GM08714 (cell line): Measurements from ENCODE around the gene PICALM.
"Not testable (repeated sequence)": the region's sequence is repeated elsewhere in the genome, so short reads cannot be mapped to it uniquely, and the experiment has no call there.

Experiments
- H3K4me3 ChIP-seq: fragments of 200-500 bp; sonication (Bioruptor generic); 2 replicates; pipeline ENCODE4 v1.5.1; 2014; ENCODE audit warnings: mild to moderate bottlenecking, low read length, inconsistent platforms
- ZNF274 ChIP-seq: IDR thresholded peaks from 2 replicates; pipeline ENCODE4 v1.6.1; 2012; ENCODE audit warnings: mild to moderate bottlenecking, low read depth, low read length

The PICALM gene

DNA sequence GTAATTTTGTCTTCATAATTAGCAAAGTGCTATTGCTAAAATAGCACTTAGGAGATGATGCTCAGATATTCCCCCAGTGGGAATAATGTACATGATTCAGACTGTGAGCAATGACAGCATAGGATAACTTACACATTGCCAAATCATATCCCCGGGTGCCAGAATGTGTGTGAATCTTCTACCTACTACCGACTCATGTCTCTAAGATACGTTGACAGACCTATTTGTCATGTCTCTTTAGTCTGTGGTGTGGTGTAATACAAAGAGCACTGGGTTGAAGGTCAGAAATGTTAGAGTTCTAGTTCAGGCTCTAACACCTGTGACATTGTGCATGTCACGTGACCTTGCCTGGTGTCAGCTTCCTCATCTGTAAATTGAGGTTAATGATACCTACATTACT, 31.0 kb upstream of the PICALM start:
- no peak for TF ChIP-seq ZNF274
- no peak overlapping the region for H3K4me3 ChIP-seq

DNA sequence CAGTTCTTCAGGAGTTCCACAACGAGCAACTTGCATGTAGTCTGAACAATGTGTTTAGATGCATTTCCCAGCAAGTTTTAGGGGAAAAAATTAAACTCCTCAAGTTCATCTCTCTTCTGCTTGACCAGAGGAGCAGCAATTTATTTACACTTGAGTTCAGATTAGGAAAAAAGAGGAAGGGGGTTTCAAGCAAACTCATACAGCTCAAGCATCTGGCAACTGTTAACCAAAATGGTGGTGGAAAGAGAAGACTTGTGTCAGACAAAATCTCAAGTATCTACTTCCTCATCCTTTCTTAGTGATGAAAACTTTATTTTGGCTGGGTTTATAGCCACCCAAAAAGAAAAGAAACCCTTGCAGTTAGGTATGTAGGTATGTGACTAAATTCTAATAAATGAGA, 29.1 kb upstream of the PICALM start:
- TF ChIP-seq ZNF274 = no peak
- H3K4me3 ChIP-seq = no peak overlapping the region

- H3K4me3 ChIP-seq = no peak overlapping the region
- no peak for TF ChIP-seq ZNF274
Measured at GRCh38 chr11:86091566-86091965, 22.7 kb upstream of the PICALM start.

DNA sequence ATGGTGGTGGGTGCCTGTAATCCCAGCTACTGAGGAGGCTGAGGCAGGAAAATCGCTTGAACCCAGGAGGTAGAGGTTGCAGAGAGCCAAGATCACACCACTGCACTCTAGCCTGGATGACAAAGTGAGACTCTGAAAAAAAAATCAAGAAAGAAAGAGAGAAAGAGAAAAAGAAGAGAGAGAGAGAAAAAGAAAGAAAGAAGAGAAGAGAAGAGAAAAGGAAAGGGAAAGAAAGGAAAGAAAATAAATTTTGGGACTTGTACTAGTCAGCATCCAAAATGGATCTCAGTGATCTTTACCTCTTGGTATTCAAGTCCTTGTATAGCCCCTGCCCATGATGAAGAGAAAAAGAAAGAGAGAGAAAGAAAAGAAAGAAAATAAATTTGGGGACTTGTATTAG, 22.2 kb upstream of the PICALM start:
- no peak for TF ChIP-seq ZNF274
- no peak overlapping the region for H3K4me3 ChIP-seq

DNA sequence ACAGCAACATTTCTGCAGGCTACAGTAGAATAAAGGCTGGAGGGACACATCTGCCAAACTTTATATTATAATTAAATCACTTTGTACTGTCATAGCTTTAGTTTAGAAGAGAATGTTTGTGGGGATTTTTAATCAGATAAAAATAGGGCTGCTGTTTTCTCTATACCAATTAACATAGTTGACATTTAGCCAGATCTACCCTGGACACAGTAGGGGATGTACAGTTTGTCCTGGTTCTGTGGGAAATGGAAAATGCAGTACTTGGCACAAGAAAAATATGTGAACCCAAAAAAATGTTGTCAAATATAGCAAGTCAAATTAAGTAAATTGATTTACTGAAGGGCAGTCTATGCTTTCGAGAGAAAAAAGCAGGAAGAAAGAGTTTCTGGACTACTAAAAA, 20.8 kb upstream of the PICALM start:
- no peak for TF ChIP-seq ZNF274
- H3K4me3 ChIP-seq = no peak overlapping the region

- H3K4me3 ChIP-seq = not testable (repeated sequence)
Measured at GRCh38 chr11:86087688-86088087, 18.8 kb upstream of the PICALM start.

DNA sequence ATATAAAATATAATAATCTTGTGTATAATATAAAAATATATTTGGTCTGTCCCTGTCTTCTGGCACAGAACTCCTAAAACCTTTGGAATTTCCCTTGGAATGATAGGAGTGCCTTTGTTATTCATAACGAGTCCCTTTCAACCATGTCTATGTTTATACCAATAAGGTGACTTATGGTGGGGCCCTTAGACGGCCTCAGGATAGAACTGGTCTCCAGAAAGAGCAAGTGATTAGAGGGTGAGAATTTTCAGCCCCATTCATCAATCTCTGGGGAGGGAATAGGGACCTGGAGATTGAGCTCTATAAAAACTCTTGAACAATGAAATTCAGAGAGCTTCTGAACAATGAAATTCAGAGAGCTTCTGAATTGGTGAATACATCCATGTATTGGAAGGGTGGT, 18.4 kb upstream of the PICALM start:
- TF ChIP-seq ZNF274 = no peak
- no peak overlapping the region for H3K4me3 ChIP-seq

GRCh38 chr11:86081455-86081854, 12.6 kb upstream of the PICALM start:
- no peak for TF ChIP-seq ZNF274
- no peak overlapping the region for H3K4me3 ChIP-seq

DNA sequence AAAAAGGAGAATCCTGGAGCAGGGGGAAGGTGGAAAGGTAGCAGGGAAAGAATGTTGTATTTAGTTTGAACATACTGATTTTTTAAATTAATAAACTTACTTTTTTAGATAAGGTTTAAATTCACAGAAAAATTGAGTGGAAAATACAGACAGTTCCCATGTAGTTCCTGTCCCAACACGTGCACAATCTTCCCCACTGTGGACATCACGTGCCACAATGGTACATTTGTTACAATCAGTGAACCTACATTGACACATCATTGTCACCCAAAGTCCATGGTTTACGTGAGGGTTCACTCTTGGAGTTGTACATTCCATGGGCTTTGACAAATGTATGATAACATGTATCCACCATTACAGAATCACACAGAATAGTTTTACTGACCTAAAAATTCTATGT, 10.5 kb upstream of the PICALM start:
- no peak overlapping the region for H3K4me3 ChIP-seq
- TF ChIP-seq ZNF274 = no peak

- TF ChIP-seq ZNF274 = no peak
Measured at GRCh38 chr11:86073948-86074347, 5.1 kb upstream of the PICALM start.

DNA sequence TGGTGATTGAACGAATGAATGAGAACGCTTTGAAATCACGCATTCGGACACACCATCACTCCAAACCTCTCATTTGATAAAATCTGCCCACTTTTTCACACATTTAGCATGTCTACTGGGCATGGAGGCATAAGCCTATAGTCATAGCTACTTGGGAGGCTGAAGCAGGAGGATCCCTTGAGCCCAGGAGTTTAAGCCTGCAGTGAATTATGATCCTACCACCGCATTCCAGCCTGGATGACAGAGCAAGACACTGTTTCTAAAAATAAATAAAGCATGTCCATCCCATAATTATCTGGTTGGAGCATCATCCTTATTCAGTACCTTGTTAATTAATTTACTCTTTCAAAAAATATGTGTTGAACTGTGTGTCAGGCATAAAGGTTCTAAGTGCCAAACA, 3.3 kb upstream of the PICALM start:
- no peak for TF ChIP-seq ZNF274
- H3K4me3 ChIP-seq = no peak overlapping the region

More at GRCh38 chr11:86073948-86074347, 5.1 kb upstream of the PICALM start:
- no peak overlapping the region for H3K4me3 ChIP-seq

DNA sequence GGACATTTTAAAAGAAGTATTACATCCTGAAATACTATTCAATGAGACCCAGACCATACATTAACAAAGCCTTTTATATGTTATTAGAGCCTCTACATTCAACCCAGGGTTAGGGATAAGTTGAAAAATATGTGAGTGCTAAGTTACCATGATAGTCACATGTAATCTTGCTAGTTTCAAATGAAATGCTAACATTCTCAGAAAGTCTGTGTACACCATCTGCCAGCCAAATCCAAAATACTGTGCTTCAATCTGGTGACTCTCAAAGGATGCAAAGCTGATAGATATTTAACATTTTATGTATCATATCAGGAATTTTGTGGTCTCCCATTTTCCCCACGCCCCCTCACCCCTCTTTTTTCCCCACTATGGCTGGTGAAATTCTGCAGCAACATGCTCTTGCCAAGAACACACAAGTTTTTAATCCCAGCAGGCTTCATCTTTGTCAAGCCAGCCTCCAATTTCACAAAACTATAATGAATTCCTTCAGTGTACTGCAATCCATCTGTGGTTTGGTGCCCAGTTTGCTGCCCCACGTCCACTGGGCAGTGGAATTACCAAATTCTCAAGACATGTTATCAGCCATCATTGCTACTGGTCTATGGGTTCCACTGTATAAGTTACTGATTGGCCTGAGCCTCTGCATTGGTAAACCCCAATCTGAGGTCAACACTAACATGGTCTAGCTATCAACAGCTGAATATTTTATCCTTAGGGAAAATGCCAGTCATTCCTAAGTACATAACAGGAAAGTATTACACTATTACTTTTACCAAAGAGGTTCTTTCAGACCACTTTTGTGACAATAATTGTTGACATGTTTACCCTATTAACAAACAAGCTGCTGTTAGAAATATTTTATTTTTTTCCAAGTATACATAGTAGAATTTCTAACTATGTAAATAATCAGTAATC, 1.5 kb upstream of the PICALM start:
- no peak overlapping the region; the same call in 1 of the 2 replicates for H3K4me3 ChIP-seq

DNA sequence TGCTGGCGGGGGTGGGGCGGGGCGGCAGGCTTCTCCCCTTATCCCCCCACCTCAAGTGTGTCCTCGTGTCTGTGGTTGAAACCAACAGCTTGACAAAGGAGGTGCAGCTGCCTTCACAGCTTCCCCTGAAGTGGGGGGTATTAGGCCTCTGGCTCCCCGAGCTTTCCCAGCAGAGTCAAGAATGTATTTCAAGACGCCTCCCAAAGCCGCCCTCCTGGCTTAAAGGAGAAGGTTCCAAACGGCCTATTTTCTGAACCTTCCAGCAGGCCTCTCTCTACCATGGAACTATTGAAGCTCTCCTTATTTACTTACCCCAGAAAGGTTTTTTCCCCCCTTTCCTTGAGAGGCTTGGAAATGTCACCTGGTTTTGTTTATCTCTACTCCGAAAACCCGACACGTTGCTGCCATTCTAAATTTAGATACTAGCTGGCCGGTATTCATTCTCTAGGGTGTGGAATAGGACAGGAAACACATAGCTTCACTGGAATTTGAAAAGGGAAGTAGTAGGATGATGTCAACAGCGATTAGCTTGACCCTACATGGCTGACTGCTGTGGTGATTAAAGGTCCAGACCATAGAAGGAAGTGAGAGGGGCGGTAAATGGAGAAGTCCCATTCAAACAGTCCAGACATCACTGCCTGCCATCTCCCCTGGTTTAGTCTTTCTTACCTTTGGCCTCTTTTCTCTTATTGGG, 671 bp upstream of the PICALM start:
- TF ChIP-seq ZNF274 = no peak
- peak overlapping the region; percentile 53; the same call in 1 of the 2 replicates for H3K4me3 ChIP-seq

More for the DNA sequence above, 1.5 kb upstream of the PICALM start:
- no peak for TF ChIP-seq ZNF274

DNA sequence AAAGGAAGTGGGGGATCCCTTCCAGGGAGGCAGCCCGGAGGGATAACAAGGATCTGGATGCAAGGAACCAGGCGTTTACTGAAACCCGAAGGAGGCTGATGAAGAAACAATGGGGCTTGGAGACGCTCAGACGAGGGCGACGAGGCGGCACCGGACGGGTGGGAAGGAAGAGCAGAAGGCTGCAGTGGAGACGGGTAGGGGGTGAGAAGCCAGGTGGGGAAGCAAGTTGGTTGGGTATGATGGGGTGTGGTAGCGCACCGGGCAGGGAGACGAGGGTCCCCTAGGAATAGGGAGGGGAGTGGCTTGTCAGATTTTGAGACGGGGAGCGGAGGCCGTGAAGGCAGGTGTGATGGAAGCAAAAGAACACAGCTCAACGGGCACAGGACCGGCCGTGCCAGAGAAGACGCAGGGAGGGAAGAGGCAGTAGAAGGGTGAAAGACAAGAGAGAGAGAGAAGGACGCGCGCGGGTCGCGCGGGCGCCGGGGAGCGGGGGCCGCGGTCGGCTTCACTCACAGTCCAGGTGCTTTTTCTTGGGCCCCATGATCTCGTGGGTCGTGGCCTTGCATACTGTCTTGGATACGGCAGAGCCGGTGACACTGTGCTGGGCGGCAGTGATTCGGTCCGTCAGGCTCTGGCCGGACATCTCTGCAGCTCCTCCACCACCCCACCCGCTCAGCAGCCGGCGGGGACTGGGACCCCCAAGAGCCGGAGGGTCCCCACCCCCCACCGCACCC, 579 bp downstream of the PICALM start:
- no peak for TF ChIP-seq ZNF274
- peak overlapping the region; percentile 85 for H3K4me3 ChIP-seq

- no peak for TF ChIP-seq ZNF274
- peak overlapping the region; percentile 85 for H3K4me3 ChIP-seq
Measured at GRCh38 chr11:86067851-86068137, 1.1 kb downstream of the PICALM start.
